G401.6 (cell line): ENCODE measurements around the gene PRSS50.

Experiments
- FAIRE-seq: peaks from 2 replicates; lab custom pipeline; 2012; peaks lifted over from hg19 to GRCh38; lab: Jason Lieb, UNC

The PRSS50 gene

DNA sequence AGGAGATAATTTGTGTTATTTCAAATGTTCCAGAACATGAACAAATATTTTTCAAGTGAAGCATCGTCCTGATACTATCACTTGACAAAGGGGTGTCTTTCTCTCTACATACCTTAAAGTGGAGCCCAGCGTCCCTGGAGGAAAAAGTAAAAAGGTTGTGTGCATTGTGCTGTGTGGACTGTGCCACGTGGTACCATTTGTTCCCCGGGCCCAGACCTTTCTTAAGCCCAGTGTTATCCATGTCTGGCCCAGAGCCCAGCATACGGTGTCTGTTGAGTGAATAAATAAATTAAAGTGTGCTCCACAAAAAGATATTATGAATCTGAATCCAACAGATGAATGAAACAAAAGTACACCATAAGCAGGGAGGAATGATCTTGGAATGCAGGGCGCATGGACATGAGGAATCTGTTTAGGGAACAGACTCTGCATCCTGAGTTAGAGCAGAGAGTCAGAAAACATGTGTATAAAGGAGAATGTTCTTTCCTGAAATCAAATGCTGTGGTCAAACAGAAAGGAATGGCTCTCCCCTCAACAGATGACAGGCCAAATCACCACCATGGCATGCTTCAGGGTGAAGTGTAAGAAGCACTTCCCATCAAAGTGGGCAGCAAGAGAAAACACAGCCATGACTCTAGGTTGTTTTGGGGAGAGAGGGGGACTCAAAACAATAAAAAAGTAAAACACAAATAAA lies 8.1 kb upstream of the PRSS50 start:
- FAIRE-seq, result no peak

- FAIRE-seq, result no peak
These were observed 6.8 kb upstream of the PRSS50 start for GRCh38 chr3:46724424-46724823.

GRCh38 chr3:46722443-46722842 lies 4.8 kb upstream of the PRSS50 start:
- FAIRE-seq, result no peak

DNA sequence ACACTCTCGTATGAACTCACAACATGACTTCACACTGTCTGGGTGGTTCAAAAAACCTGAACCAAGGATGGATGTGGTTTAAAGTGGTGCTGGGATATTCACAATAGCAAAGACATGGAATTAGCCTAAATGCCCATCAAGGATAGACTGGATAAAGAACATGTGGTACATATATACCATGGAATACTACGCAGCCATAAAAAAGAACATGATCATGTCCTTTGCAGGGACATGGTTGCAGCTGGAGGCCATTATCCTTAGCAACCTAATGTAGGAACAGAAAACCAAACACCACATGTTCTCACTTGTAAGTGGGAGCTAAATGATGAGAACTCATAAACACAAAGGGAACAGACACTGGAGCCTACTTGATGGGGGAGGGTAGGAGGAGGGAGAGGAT lies 3.3 kb upstream of the PRSS50 start:
- no peak for FAIRE-seq

- no peak for FAIRE-seq
These were observed 2.1 kb upstream of the PRSS50 start for GRCh38 chr3:46719735-46720271.

- FAIRE-seq, result no peak
These were observed 1.4 kb upstream of the PRSS50 start for GRCh38 chr3:46719044-46719565.

- FAIRE-seq, result no peak
These were observed 918 bp downstream of the PRSS50 start for GRCh38 chr3:46716461-46717441.

DNA sequence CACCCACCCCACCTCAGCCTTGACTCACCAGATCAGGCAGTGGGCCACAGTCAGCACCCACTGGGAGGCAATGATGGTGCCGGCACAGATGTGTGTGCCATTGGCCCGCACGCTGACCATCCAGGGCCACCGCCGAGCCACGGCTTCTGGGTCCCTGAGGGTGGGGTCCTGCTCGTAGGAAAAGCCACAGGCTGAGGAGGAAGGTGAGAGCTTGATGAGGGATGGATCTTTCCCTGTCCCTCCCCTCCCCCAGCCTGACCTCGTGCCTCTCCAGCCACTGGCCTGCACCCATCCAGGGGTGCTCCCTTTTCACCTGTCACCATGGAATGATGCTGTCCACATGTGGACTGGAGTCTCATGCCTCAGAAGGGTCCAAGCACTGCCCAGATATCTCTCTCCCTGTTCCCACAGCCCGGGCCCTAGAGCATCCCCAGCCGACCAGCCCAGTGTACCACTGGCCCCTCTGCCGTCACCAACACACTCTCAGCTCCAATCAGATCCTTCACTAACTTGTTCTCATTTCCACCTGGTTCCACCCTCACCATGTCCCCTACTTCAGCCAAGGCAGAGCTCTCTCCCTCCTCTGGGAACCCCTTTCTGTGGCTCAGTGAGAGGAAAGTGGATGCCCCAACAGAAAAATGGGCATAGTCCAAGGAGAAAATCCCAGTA lies 2.0 kb downstream of the PRSS50 start:
- no peak for FAIRE-seq

DNA sequence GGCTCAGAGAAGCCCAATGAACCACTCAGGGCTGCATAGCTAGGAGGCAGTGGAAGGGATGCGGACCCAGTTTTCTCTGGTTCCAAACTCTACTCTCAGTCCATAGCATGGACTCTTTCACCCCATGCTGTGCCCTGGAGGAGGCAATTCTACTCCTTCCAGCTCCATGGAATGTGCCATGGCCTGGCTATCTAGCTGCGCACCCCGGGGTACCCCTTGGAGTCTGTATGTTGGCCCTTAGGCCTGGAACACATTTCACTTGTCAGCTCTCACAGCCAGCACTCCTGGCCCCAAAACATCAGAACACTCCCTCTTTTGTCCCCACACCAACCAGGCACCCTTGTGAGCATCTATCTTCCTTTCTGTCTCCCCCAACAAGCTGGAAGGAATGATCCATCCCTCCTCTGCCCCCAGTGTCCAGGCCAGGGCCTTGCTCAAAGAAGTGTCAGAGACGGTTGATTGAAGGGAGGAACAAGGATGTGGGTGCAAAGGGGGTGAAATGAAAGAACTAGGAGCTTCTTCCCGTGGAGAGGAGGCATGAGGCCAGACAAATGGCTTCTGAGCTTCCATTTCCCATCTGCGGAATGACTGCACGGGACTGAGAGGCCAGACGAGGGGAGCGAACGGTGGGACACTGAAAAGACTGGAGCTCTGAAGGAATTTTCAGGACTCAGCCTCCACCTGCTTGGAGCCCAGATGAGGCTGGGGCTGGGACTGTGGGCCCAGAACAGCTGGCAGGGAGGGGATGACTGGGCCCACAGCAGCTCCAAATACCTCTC lies 2.8 kb downstream of the PRSS50 start:
- no peak for FAIRE-seq

DNA sequence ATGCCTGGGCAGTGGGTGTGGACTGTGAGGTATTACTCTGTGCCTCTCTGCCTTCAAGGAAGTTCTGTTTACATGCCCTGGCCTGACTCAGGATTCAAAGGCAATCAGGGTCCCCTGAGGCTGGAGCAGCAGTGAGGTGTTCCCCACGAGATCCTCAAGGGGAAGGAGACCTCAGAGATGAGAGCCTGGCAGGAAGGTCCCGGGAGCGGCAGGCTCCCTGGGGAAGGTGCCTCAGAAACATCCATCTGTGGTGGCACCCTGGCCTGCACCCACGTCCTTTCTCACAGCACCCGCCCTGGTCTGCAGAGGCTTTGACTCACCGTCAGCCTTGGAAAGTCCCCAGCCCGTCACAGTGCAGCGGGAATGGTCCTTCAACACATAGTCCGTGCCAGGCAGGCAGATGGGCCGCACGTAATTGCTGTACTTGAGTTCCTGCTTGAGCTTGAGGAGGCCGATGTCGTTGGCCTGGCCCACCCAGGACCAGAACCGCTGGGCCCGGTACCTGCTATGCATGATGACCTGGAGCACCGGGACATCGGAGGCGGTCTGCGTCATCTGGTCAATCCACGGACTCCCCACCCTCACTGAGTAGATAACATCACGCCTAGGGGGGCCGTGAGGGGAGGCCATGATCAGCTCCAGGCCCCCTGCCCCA lies 3.6 kb downstream of the PRSS50 start:
- FAIRE-seq, result no peak

- FAIRE-seq, result no peak
These were observed 4.4 kb downstream of the PRSS50 start for GRCh38 chr3:46713050-46713897.

GRCh38 chr3:46712191-46713049 lies 5.2 kb downstream of the PRSS50 start:
- FAIRE-seq, result no peak

DNA sequence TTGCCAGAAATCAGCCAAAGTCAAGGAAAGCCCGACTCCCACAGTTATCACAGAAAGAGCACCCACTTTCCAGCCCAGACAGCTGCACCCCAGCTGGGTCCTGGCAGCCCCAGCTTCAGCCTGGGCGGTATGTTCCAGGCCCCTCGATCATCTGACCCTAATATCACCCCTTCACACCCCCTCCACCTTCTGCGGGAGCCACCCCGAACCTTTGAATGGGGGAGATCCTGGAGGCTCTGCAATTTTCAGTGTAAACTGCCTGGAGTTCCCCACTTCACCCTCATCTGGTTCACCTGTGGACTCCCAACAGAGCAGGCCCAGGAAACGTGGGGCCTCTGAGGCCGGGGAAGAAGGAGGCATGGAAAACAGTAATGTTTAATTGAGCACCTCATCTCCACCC lies 5.9 kb downstream of the PRSS50 start:
- FAIRE-seq, result no peak

DNA sequence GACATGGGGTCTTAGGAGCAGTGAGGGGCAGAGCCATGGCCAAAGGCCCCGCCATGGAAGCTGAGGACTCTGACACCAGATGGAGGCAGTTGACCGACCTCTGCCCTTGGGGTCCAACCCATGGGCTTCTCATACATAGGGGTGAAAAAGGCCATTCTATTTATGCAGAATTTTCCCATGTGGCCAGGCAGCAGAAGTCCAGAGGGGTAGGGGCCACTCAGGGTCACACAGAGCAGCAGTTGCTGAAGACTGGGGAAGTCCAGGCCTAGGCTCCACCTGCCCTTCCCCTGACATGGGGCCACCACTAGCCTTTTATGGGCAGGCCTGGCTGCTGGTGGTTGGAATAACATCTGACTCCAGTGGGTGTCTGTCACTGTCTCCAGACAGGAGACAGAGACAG lies 6.4 kb downstream of the PRSS50 start:
- FAIRE-seq, result no peak

DNA sequence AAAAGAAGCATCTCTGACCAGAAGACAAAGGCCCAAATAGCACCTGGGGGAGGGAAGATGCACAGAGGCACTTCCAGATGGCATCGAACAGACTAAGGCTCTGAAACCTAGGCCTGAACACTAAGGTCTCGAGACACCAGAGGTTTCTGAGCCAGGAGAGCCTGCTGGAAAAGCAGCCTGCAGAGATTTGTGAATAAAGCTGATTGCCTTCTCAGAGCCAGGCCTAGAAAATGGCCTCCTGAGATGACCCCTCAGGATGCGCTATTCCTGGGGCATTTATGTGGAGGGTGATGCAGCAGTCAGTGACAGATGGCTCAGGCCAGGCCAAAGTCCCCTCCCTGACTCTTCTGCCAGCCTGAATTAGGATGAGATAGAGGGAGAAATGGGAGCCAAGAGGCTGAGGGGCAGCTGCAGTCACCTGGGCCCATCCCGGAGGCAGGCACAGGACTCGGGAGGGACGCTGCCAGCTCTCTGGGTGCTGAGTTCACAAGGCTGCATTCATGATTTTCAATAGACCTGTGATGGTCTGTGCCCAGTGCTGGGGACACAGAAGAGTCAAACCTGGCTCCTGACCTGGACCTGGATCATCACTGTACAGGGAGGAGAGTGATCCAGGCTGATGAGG lies 6.9 kb downstream of the PRSS50 start:
- FAIRE-seq, result no peak

DNA sequence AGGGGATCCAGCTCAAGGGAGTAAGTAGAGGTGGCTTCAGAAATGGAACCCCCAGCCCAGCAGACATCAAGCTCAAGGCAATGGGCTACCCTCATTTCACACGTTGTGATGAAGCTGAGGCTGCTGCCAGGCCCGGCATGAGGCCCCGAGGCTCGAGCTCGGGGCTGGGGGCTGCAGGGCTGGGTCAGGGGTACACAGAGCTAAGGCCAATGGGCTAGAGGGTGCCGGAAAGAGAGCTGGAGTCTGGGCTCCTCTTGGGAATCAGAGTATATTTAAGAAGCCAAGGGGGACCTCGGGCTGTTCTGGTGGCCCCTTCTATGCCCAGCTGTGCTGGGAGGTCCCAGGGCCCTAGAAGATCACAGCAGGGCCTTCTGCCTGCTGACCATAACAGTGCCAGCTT lies 7.4 kb downstream of the PRSS50 start:
- no peak for FAIRE-seq

GRCh38 chr3:46709721-46710120 lies 7.9 kb downstream of the PRSS50 start:
- no peak for FAIRE-seq

- no peak for FAIRE-seq
These were observed 8.5 kb downstream of the PRSS50 start for GRCh38 chr3:46709157-46709654.
